H9 (cell line): Measurements from ENCODE around the gene CRK. TPM values are rescaled to one million over a fixed set of nuclear protein-coding genes. Genes with fewer than 3 reads are reported as not detected.

Experiments
- DNase-seq: peaks from one replicate; pipeline ENCODE4 v3.0.0-alpha.2; 2017
- H2AFZ ChIP-seq: one replicate; pipeline ENCODE4 v1.6.1; 2013; ENCODE audit warnings: mild to moderate bottlenecking, low read length, control low read depth, moderate library complexity
- H2AK5ac ChIP-seq: 2 replicates; pipeline ENCODE4 v1.6.1; 2013; ENCODE audit warnings: low read length, control low read depth, mixed read lengths; ENCODE audit not compliant: insufficient read length
- H2BK120ac ChIP-seq: one replicate; pipeline ENCODE4 v1.6.1; 2013; ENCODE audit warnings: low read depth, mild to moderate bottlenecking, low read length, control low read depth, inconsistent platforms; ENCODE audit not compliant: poor library complexity, severe bottlenecking
- H2BK12ac ChIP-seq: 2 replicates; pipeline ENCODE4 v1.6.1; 2013; ENCODE audit warnings: low read length, control low read depth, mixed read lengths, low read depth; ENCODE audit not compliant: insufficient read length
- H2BK15ac ChIP-seq: 2 replicates; pipeline ENCODE4 v1.6.1; 2013; ENCODE audit warnings: low read depth, low read length, control low read depth
- H2BK20ac ChIP-seq: one replicate; pipeline ENCODE4 v1.6.1; 2013; ENCODE audit warnings: low read depth, mild to moderate bottlenecking, low read length, control low read depth, inconsistent platforms; ENCODE audit not compliant: poor library complexity, severe bottlenecking
- H2BK5ac ChIP-seq: 2 replicates; pipeline ENCODE4 v1.6.1; 2013; ENCODE audit warnings: low read length, control low read depth, mixed read lengths; ENCODE audit not compliant: insufficient read length
- H3K14ac ChIP-seq: 2 replicates; pipeline ENCODE4 v1.6.1; 2013; ENCODE audit warnings: low read length, control low read depth; ENCODE audit not compliant: insufficient read depth
- H3K18ac ChIP-seq: 2 replicates; pipeline ENCODE4 v1.6.1; 2013; ENCODE audit warnings: low read depth, mild to moderate bottlenecking, mixed read lengths, low read length, control low read depth; ENCODE audit not compliant: insufficient read length
- H3K23ac ChIP-seq: 2 replicates; pipeline ENCODE4 v1.6.1; 2013; ENCODE audit warnings: low read length, control low read depth, mixed read lengths, low read depth; ENCODE audit not compliant: insufficient read length
- H3K23me2 ChIP-seq: 2 replicates; pipeline ENCODE4 v1.6.1; 2013; ENCODE audit warnings: low read depth, mild to moderate bottlenecking, mixed read lengths, low read length, control low read depth; ENCODE audit not compliant: insufficient read length, poor library complexity, severe bottlenecking
- H3K27ac ChIP-seq: 2 replicates; pipeline ENCODE4 v1.5.1; 2013; ENCODE audit warnings: low read length, control low read depth, mixed read lengths, low read depth; ENCODE audit not compliant: insufficient read length
- H3K27me3 ChIP-seq: 2 replicates; pipeline ENCODE4 v1.6.1; 2013; ENCODE audit warnings: low read length, control low read depth, inconsistent platforms; ENCODE audit not compliant: insufficient read depth
- H3K4ac ChIP-seq: 2 replicates; pipeline ENCODE4 v1.6.1; 2013; ENCODE audit warnings: low read depth, mild to moderate bottlenecking, control low read depth, inconsistent platforms, low read length, moderate library complexity
- H3K4me1 ChIP-seq: 2 replicates; pipeline ENCODE4 v1.6.1; 2013; ENCODE audit warnings: low read length, control low read depth, inconsistent platforms; ENCODE audit not compliant: insufficient read depth
- H3K4me2 ChIP-seq: 2 replicates; pipeline ENCODE4 v1.6.1; 2013; ENCODE audit warnings: low read length, control low read depth, mixed read lengths; ENCODE audit not compliant: insufficient read length, insufficient read depth
- H3K56ac ChIP-seq: 2 replicates; pipeline ENCODE4 v1.6.1; 2013; ENCODE audit warnings: low read depth, mild to moderate bottlenecking, mixed read lengths, low read length, control low read depth; ENCODE audit not compliant: insufficient read length
- H3K79me1 ChIP-seq: 2 replicates; pipeline ENCODE4 v1.6.1; 2013; ENCODE audit warnings: low read depth, mild to moderate bottlenecking, moderate library complexity, low read length, control low read depth, inconsistent platforms; ENCODE audit not compliant: insufficient read depth, poor library complexity, severe bottlenecking
- H3K79me2 ChIP-seq: 2 replicates; pipeline ENCODE4 v1.6.1; 2013; ENCODE audit warnings: low read length, control low read depth, inconsistent platforms; ENCODE audit not compliant: insufficient read depth
- H3K9ac ChIP-seq: 2 replicates; pipeline ENCODE4 v1.6.1; 2013; ENCODE audit warnings: low read length, control low read depth, mixed read lengths; ENCODE audit not compliant: insufficient read length; ENCODE audit errors: extremely low read depth
- H3K9me3 ChIP-seq: one replicate; pipeline ENCODE4 v1.6.1; 2013; ENCODE audit warnings: low read depth, low read length, inconsistent platforms; ENCODE audit not compliant: control insufficient read depth
- H3T11ph ChIP-seq: one replicate; pipeline ENCODE4 v1.6.1; 2013; ENCODE audit warnings: mild to moderate bottlenecking, low read length, control low read depth, inconsistent platforms
- H4K20me1 ChIP-seq: one replicate; pipeline ENCODE4 v1.6.1; 2013; ENCODE audit not compliant: control insufficient read depth, insufficient read length, insufficient read depth
- H4K5ac ChIP-seq: 2 replicates; pipeline ENCODE4 v1.6.1; 2013; ENCODE audit warnings: low read depth, mild to moderate bottlenecking, mixed read lengths, low read length, control low read depth; ENCODE audit not compliant: insufficient read length
- H4K8ac ChIP-seq: replicated peaks from 2 replicates; pipeline ENCODE4 v1.6.1; 2013; ENCODE audit warnings: low read length, control low read depth, mixed read lengths, low read depth; ENCODE audit not compliant: insufficient read length
- H4K91ac ChIP-seq: 2 replicates; pipeline ENCODE4 v1.6.1; 2013; ENCODE audit warnings: low read depth, mild to moderate bottlenecking, moderate library complexity, mixed read lengths, low read length, control low read depth; ENCODE audit not compliant: insufficient read length
- H3K27ac Mint-ChIP-seq, 3 experiments: 2 replicates in 2 of 3; 3 replicates in 1 of 3; pipeline ENCODE4 v1.8.0; 2020 to 2021; ENCODE audit warnings: mixed read lengths in 3 of 3, mild to moderate bottlenecking in 1 of 3, moderate library complexity in 1 of 3
- H3K27me3 Mint-ChIP-seq: 2 replicates; pipeline ENCODE4 v1.8.0; 2021; ENCODE audit warnings: low read depth, mild to moderate bottlenecking, moderate library complexity, mixed read lengths
- H3K36me3 Mint-ChIP-seq, 3 experiments: 2 replicates in 2 of 3; 3 replicates in 1 of 3; pipeline ENCODE4 v1.8.0; 2020 to 2021; ENCODE audit warnings: low read depth in 3 of 3, mixed read lengths in 3 of 3; ENCODE audit not compliant: insufficient read depth in 1 of 3
- H3K4me1 Mint-ChIP-seq, 2 experiments: 2 replicates each; pipeline ENCODE4 v1.8.0; 2020; ENCODE audit warnings: mixed read lengths in 2 of 2
- H3K4me3 Mint-ChIP-seq, 2 experiments: 2 replicates in 1 of 2; 3 replicates in 1 of 2; pipeline ENCODE4 v1.8.0; 2020 to 2021; ENCODE audit warnings: mild to moderate bottlenecking in 2 of 2, mixed read lengths in 2 of 2, moderate library complexity in 1 of 2
- H3K9me3 Mint-ChIP-seq, 2 experiments: 2 replicates in 1 of 2; 3 replicates in 1 of 2; pipeline ENCODE4 v1.8.0; 2020; ENCODE audit warnings: mild to moderate bottlenecking in 2 of 2, mixed read lengths in 2 of 2, moderate library complexity in 1 of 2
- WGBS: extraction: QIAGEN DNeasy Blood & Tissue Kit; methylation state at CpG from one replicate; pipeline ENCODE4 v1.1.7; 2013; ENCODE audit warnings: missing lambda C conversion rate, low lambda C conversion rate, mixed read lengths; ENCODE audit not compliant: insufficient read length; ENCODE audit errors: extremely low coverage; 5-methylcytosine and 5-hydroxymethylcytosine counted together
- total RNA-seq: library from RNA; stranded (reverse); gene quantifications from 2 replicates; pipeline ENCODE4 v1.2.1, GENCODE V29; 2021
- TF ChIP-seq, protein P1 (sequence below): fragments of 200-600 bp; sonication (generic); conservative IDR thresholded peaks from 3 replicates; pipeline ENCODE4 v1.8.0; 2021; ENCODE audit warnings: antibody characterized with exemption, mild to moderate bottlenecking

Gene CRK
- total RNA-seq, 1 experiment from 2014 or later, result 58.9 TPM

DNA sequence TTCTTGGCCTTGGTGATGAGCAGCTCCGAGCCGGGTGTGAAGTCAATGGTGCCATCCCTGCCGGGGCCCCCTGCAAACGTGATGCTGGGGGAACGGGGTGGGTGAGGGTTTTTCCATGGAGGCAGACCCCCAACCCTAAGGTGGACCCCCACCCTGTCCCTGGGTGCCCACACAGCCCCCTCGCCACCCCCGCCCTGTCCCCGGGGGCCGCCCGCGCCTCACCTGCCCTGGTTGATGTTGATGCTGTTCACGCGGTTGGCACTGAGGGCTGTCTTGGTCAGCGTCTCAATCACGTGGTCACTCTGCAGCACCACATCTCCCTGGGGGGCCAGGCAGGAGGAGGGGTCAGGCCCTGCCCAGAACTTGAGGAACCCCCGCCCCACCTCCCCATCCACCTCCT lies 11.2 kb upstream of the CRK start:
- Histone ChIP-seq H3K4ac (no peak overlapping the region), H3K14ac (no peak overlapping the region), H3K4me2 (no peak overlapping the region), H2BK5ac (no peak overlapping the region), H2BK120ac (no peak overlapping the region), H3K18ac (no peak overlapping the region), H2AK5ac (no peak overlapping the region), H4K8ac (no peak overlapping the region), H2BK20ac (no peak overlapping the region), H3K27ac (no peak overlapping the region), H2BK12ac (no peak overlapping the region), H4K20me1 (no peaks in the 10 kb centered on the region), H3K79me2 (no peaks in the 10 kb centered on the region), H4K91ac (no peak overlapping the region), H3K9me3 (no peaks in the 10 kb centered on the region), H2BK15ac (no peak overlapping the region), H3K27me3 (no peaks in the 10 kb centered on the region), H4K5ac (no peak overlapping the region), H3K79me1 (no peaks in the 10 kb centered on the region), H3K4me1 (no peaks in the 10 kb centered on the region; the same call in 1 of the 2 replicates), H3K9ac (no peak overlapping the region), H3K56ac (no peak overlapping the region), H2AFZ (no peak overlapping the region), H3K23ac (no peak overlapping the region), H3K23me2 (no peaks in the 10 kb centered on the region), H3T11ph (no peak overlapping the region)
- WGBS, result no CpG with 5 or more reads among the region's 16 CpGs
- TF ChIP-seq, protein P1, sequence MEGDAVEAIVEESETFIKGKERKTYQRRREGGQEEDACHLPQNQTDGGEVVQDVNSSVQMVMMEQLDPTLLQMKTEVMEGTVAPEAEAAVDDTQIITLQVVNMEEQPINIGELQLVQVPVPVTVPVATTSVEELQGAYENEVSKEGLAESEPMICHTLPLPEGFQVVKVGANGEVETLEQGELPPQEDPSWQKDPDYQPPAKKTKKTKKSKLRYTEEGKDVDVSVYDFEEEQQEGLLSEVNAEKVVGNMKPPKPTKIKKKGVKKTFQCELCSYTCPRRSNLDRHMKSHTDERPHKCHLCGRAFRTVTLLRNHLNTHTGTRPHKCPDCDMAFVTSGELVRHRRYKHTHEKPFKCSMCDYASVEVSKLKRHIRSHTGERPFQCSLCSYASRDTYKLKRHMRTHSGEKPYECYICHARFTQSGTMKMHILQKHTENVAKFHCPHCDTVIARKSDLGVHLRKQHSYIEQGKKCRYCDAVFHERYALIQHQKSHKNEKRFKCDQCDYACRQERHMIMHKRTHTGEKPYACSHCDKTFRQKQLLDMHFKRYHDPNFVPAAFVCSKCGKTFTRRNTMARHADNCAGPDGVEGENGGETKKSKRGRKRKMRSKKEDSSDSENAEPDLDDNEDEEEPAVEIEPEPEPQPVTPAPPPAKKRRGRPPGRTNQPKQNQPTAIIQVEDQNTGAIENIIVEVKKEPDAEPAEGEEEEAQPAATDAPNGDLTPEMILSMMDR, result no peak
- H3K4me1 Mint-ChIP-seq, result peaks cover 0 to 21% of the 10 kb centered on the region in 2 experiments; a peak in 2 of 4 replicates
- DNase-seq, result no peak
- no peak overlapping the region for H3K4me3 Mint-ChIP-seq
- no peaks in the 10 kb centered on the region for H3K27me3 Mint-ChIP-seq
- H3K27ac Mint-ChIP-seq, result no peak overlapping the region
- H3K9me3 Mint-ChIP-seq, result no peaks in the 10 kb centered on the region
- H3K36me3 Mint-ChIP-seq, result peaks cover 11 to 71% (median 27%) of the 10 kb centered on the region in 3 experiments; a peak in 6 of 7 replicates
